ENCODE data around the gene KSR1. TPM values are rescaled to one million over a fixed set of nuclear protein-coding genes. Genes with fewer than 3 reads are reported as not detected.

KSR1 gene
- total and polyA plus RNA-seq, 2 experiments from 2014 or later = 7.8 to 53.2 TPM

DNA sequence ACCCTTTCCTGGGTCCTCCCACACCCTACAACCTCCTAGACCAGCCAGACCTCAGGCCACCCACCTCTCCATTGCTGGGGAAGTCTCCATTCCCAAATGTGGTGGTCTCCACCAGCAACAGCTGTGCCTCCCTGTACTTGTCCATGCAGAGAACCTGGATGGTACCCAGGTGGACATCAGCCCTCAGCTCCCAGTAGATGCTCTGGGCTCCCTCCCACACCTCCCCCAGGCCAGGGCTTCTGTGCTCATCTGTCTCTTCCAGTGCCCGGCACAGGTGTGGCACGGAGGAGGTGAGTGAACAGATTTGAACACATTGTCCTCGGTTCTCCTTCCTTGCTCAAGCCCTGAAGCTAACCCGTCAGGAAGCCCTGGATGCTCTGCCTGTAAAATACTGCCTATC lies 209.3 kb downstream of the KSR1 start:
- no peak overlapping the region for H3K4me2 ChIP-seq
- H3K9me3 Mint-ChIP-seq = peaks cover 3% of the 10 kb centered on the region; the same call in 1 of the 3 replicates
- ATAC-seq = no peak
- no peaks in the 10 kb centered on the region for H3K79me2 ChIP-seq (replicated peaks; ENCODE audit: insufficient read depth)
- no peak overlapping the region for H3K27ac Mint-ChIP-seq
- peaks cover 9% of the 10 kb centered on the region for H3K27me3 Mint-ChIP-seq (ENCODE audit: insufficient read depth, low read depth, poor library complexity)
- no peaks in the 10 kb centered on the region for H3K36me3 ChIP-seq (ENCODE audit: insufficient read depth)
- no peak for DNase-seq (ENCODE audit: low spot score)
- H3K4me3 Mint-ChIP-seq = no peak overlapping the region
- H3K9me2 ChIP-seq (ENCODE audit: insufficient read depth) = no peaks in the 10 kb centered on the region
- H3K27me3 ChIP-seq (ENCODE audit: insufficient read depth) = no peaks in the 10 kb centered on the region
- H2AFZ ChIP-seq = no peak overlapping the region
- H3K4me3 ChIP-seq = no peak overlapping the region
- no peaks in the 10 kb centered on the region for H3K4me1 Mint-ChIP-seq
- H3K4me1 ChIP-seq (ENCODE audit: insufficient read depth) = no peaks in the 10 kb centered on the region
- H3F3A ChIP-seq (replicated peaks; ENCODE audit: low read depth) = no peaks in the 10 kb centered on the region
- H3K27ac ChIP-seq (ENCODE audit: low read depth) = no peak overlapping the region
- H4K20me1 ChIP-seq (replicated peaks; ENCODE audit: insufficient read depth) = no peaks in the 10 kb centered on the region
- TF ChIP-seq POLR2AphosphoS5 (IDR thresholded peaks at IDR 0.05; ENCODE audit: low read depth) (no peak), JUNB (IDR thresholded peaks at IDR 0.05; ENCODE audit: unreplicated experiment) (no peak), ETS1 (IDR thresholded peaks at IDR 0.05) (no peak), NANOG (IDR thresholded peaks at IDR 0.05; ENCODE audit: borderline replicate concordance) (no peak), ZNF114 (CRISPR knock-in tag; IDR thresholded peaks at IDR 0.05) (no peak), CREB1 (CRISPR knock-in tag; IDR thresholded peaks at IDR 0.05; ENCODE audit: low read depth) (no peak), EZH2 (IDR thresholded peaks at IDR 0.05; ENCODE audit: low read depth, unreplicated experiment) (no peak), ZNF462 (CRISPR knock-in tag; IDR thresholded peaks at IDR 0.05) (no peak), STAT1 (IDR thresholded peaks at IDR 0.05; ENCODE audit: unreplicated experiment) (no peak), EZH2phosphoT487 (IDR thresholded peaks at IDR 0.05; ENCODE audit: unreplicated experiment) (no peak), REST (IDR thresholded peaks at IDR 0.05; ENCODE audit: unreplicated experiment) (no peak), ZNF331 (CRISPR knock-in tag; IDR thresholded peaks at IDR 0.05; ENCODE audit: low read depth) (no peak)
- TF ChIP-seq, protein P1, sequence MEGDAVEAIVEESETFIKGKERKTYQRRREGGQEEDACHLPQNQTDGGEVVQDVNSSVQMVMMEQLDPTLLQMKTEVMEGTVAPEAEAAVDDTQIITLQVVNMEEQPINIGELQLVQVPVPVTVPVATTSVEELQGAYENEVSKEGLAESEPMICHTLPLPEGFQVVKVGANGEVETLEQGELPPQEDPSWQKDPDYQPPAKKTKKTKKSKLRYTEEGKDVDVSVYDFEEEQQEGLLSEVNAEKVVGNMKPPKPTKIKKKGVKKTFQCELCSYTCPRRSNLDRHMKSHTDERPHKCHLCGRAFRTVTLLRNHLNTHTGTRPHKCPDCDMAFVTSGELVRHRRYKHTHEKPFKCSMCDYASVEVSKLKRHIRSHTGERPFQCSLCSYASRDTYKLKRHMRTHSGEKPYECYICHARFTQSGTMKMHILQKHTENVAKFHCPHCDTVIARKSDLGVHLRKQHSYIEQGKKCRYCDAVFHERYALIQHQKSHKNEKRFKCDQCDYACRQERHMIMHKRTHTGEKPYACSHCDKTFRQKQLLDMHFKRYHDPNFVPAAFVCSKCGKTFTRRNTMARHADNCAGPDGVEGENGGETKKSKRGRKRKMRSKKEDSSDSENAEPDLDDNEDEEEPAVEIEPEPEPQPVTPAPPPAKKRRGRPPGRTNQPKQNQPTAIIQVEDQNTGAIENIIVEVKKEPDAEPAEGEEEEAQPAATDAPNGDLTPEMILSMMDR (conservative IDR thresholded peaks at IDR 0.05; ENCODE audit: low read depth in 2 of 2) = no peak
- H3K36me3 Mint-ChIP-seq (ENCODE audit: low read depth) = no peaks in the 10 kb centered on the region; the same call in 2 of the 3 replicates
